Hippocampal formation (tissue), 2 donors: ENCODE results near the gene C10orf62.

Experiments
- DNase-seq, 2 donors: peaks; one replicate each; lab custom pipeline; 2025; lab: John Stamatoyannopoulos, UW

Gene C10orf62

DNA sequence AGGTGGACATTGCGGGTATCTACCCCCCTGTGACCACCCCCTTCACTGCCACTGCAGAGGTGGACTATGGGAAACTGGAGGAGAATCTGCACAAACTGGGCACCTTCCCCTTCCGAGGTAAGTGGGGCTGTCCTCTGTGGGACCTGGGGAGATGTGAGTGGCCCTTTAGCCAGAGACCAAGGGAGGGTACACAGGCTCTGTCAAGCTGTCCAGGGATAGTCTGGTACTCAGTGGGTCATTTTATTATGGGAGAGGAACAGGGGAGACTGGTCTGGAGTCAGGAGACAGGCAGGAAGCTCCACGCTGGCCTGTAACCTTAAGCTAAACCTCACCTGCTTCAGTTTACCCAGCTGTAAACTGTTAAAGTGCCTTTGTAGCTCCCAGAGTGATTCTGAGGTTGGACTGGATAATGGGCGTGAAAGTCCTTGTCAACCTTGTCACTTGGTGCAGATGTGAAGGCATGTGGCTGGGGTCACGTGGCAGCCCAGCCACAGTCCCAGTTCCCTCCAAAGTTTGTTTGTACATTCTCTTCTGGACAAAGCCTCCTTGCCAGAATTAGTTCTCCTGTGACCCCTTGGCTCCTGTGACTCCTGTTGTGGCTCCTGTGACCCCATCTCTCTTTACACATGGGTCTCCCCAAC, 4.6 kb upstream of the C10orf62 start:
- no peak for DNase-seq

- no peak for DNase-seq
These were observed 4.1 kb upstream of the C10orf62 start for GRCh38 chr10:97585439-97585811.

- no peak for DNase-seq
These were observed 2.3 kb upstream of the C10orf62 start for GRCh38 chr10:97587183-97587582.

DNA sequence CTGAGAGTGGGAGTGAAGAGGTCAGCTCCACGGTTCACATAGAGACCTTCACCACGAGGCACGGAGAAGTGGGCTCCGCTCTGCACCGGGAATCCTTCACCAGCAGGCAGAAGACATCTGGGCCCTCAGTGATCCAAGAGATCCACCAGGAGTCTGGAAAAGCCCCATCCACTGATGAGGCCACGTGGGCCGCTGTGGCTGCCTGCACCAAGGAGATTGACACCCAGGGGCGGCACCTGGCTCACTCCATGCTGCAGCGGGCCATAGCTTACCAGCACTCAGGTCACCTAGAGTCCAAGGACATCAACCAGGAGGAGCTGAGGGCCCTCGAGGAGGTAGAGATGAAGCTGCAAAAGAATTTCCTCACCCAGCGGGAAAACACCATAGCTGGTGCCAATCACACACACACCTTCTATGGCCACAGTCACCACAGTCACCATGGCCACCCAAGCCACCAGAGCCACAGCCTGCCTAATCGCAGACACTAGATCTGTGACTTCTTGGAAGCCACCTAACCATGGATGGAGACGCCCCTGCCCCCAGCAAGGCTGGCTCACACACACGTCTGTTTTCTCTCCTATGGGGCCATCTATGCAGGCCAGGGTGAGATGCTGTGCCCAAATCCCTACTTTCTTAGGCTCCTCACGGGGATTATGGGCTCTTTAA, 694 bp downstream of the C10orf62 start:
- DNase-seq: no peak

GRCh38 chr10:97590748-97591495, 1.4 kb downstream of the C10orf62 start:
- no peak for DNase-seq

GRCh38 chr10:97593421-97593820, 3.9 kb downstream of the C10orf62 start:
- no peak for DNase-seq

GRCh38 chr10:97596101-97597082, 6.9 kb downstream of the C10orf62 start:
- peak in 1 of 2 donors; percentile 7 for DNase-seq

DNA sequence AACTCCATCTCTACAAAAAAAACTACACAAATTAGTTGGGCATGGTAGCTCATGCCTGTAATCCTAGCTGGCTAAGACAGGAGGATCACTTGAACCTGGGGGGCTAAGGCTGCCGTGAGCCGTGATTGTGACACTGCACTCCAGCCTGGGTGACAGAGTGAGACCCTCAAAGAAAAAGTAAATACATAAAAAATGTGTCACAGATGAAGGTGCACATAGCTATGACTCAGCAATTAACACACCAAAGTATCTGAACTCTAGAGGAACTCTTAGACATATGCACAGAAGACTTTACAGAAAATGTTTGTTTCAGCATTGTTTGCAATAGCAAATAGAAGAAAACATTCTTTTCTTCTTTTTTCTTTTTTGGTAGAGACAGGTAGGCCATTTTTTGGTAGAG, 8.3 kb downstream of the C10orf62 start:
- DNase-seq: no peak

- no peak for DNase-seq
These were observed 9.1 kb downstream of the C10orf62 start for GRCh38 chr10:97598407-97599271.

DNA sequence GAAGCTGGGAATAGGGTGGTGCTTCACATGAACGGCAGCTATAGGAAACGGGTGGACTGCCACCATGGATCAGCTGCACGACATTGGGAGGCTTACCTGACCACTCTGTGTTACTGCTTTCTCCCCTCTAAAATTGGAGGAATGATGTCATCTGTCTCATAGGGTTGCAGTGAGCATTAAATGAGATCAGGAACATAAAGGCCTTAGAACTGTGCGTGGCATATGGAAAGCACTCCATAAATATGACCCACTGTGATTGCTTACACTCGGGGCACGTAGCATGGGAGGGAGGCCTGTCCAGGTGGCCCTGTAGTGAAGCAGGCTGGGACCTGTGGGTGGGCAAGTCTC, 9.7 kb downstream of the C10orf62 start:
- DNase-seq: no peak

GRCh38 chr10:97600616-97601015, 11.1 kb downstream of the C10orf62 start:
- no peak for DNase-seq

DNA sequence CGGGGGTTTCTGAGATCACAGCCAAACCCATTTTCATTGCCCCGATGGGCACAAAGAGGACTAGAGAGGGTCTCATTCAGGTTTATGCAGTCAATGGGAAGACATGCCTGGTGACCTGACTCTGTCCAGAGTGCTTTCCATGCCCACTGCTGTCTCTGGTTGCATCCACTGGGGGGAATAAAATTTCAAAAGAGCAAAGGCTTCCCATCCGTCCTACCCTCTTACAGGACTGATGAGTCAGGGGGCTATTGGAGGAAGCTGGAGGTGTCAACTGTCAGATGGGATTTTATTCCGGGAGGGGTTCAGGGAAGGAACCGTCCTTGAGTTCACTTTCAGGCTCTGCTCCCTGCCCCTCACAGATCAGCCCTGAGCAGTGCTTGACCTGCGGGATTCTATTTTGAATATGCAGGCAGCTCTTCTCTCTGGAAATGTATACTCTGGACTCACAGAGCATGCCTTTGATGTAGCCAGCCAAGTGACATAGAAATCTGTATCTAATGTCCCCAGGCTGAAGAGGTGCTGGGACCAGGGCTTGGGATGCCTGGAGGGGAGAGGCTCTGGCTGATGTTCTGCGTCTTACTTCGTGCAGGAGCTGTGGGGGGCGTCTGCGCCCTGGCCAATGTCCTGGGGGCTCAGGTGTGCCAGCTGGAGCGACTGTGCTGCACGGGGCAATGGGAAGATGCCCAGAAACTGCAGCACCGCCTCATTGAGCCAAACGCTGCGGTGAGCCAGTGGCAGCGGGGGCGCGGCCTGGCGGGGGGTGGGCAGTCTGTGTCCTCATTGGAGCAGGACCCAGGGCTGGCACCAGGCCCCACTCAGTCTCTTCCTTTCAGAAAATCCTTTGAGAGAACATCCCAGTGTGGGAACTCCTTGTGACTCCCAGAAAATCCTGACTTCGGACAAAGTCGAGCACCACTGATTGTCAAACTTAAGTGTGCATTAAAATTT, 12.0 kb downstream of the C10orf62 start:
- DNase-seq: peak in 1 of 2 donors; percentile 19

DNA sequence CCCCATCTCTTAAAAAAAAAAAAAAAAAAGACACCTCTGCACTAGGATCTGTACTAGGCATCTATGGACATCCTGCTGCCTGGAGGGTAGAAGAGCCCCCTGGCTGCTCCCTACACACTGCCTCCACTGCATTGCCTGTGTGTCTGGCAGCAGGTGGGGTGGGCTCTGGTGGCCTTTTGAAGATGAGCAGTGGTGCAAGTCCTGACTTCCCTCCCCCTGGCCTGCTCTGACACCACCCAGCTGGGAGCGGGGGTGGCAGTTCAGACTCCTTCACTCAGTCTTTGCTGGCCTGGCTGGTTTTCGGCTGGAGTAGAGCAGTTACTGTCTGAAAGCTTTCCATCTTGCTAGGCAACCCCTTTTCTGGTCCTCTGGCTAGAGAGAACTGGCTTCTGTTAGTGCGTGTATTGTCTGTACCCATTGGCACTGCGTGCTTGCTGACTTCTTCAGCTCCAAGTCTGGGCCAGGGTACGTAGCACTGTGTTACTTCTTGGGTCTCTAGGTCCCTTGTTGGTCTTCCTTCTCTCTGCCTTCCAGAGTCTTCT, 17.6 kb downstream of the C10orf62 start:
- DNase-seq: peak in 1 of 2 donors; percentile 35

GRCh38 chr10:97608991-97609561, 19.6 kb downstream of the C10orf62 start:
- no peak for DNase-seq

DNA sequence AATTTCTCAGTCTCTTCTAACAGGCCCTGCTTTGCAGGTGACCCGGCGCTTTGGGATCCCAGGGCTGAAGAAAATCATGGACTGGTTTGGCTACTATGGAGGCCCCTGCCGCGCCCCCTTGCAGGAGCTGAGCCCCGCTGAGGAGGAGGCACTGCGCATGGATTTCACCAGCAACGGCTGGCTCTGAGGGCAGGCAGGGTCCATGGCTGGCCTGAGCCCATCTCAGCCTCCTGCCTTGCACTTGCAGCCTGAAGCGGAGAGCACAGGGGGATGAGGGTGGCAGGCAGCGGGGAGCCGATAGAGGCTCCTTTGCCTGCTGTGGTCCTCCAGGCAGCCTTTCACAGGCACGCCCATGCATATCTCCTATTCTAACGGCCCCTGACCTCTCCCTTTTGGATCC, 22.0 kb downstream of the C10orf62 start:
- DNase-seq: no peak

- DNase-seq: peak in 1 of 2 donors; percentile 11
These were observed 22.9 kb downstream of the C10orf62 start for GRCh38 chr10:97612386-97612785.

- DNase-seq: no peak
These were observed 28.8 kb downstream of the C10orf62 start for GRCh38 chr10:97618285-97618684.

GRCh38 chr10:97618733-97619132, 29.2 kb downstream of the C10orf62 start:
- DNase-seq: no peak

GRCh38 chr10:97623277-97623676, 33.8 kb downstream of the C10orf62 start:
- DNase-seq: no peak
